ENCODE measurements around the gene LARP1. TPM values are rescaled to one million over a fixed set of nuclear protein-coding genes. Genes with fewer than 3 reads are reported as not detected.
"Not testable (repeated sequence)": the region's sequence is repeated elsewhere in the genome, so short reads cannot be mapped to it uniquely, and the experiment has no call there.

Gene LARP1
- total RNA-seq, 2 experiments from 2014 or later = 341 to 343 TPM

- POLR2A ChIA-PET = interaction anchor here (0.6 kb wide), 1 partner anchor 21 kb away, joined by 3 read pairs; no protein-coding TSS in a partner anchor
- CTCF ChIA-PET = interaction anchor here (1.0 to 1.4 kb wide), 2 partner anchors 9 to 99 kb away, joined by 3 to 4 read pairs; no protein-coding TSS in a partner anchor
These were observed 3.3 kb downstream of the LARP1 start for GRCh38 chr5:154758493-154758892.

DNA sequence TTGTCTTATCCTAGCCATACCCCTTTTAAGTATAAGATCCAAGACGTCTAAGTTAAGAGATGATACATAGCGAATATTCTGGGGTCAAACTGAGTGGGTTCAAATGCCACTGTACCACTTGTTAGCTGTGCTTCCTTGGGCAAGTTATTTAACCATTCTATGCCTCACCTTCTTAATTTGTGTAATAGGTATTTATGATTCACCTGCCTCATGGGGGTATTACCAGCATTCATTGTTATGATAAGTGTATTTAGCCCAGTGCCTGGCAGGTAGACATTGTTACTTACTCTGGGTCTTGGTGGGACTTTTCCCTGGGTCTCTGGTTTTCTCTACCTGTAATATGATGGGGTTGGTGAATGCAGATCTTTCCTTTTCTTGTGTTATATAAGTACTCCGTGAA, 3.8 kb downstream of the LARP1 start:
- ChIA-PET CTCF (interaction anchor here (1.4 kb wide), 1 partner anchor 8 kb away, joined by 4 read pairs; no protein-coding TSS in a partner anchor), POLR2A (no interaction called here)

DNA sequence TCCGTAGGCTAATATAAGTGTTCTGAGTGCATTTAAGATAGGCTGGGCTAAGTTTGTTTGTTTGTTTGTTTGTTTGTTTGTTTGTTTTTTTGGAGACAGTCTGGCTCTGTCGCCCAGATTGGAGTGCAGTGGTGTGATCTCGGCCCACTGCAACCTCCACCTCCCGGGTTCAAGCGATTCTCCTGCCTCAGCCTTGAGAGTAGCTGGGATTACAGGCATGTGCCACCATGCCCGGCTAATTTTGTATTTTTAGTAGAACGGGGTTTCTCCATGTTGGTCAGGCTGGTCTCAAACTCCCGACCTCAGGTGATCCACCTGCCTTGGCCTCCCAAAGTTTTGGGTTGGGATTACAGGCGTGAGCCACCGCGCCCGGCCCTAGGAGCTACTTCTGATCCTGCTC, 4.7 kb downstream of the LARP1 start:
- POLR2A ChIA-PET, CTCF ChIA-PET: not testable (repeated sequence)

DNA sequence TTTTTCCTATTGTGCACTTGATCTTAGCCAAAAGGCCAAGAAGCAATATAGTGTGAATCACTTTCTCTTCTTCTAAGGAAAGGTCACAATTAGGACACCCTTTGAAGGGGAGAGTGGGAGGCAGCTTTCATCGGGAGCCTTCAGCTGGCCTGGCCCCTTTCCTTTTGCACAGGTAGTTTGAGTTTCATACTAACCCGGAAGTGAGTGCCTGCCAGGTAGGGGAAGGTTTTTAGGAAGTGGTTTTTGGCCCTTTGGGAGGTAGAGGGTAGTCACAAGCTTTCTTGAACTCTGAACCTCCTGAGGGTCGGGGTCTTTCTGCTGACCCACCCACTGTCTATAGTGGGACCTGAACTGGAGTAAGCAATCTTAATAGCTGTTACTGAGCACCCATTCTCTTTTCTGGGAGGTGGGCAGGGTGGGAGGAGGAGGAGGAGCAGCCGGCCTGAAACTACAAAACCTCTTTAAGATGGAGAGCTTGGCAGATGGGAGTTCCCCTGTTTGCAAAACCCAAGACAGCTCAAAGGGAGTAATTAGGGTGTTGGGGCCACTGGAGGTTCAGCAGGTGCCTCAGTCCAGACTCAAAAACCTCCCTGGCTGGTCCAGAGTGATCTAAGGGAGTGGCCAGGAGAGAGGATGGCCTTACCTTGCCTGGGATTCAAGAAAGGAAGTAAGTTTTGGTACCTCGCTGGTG, 6.0 kb downstream of the LARP1 start:
- POLR2A ChIA-PET = interaction anchor here (0.7 to 1.0 kb wide), 2 partner anchors 17 to 96 kb away, joined by 3 to 5 read pairs; no protein-coding TSS in a partner anchor
- CTCF ChIA-PET = interaction anchor here (0.5 kb wide), 1 partner anchor 30 kb away, joined by 3 read pairs; no protein-coding TSS in a partner anchor

DNA sequence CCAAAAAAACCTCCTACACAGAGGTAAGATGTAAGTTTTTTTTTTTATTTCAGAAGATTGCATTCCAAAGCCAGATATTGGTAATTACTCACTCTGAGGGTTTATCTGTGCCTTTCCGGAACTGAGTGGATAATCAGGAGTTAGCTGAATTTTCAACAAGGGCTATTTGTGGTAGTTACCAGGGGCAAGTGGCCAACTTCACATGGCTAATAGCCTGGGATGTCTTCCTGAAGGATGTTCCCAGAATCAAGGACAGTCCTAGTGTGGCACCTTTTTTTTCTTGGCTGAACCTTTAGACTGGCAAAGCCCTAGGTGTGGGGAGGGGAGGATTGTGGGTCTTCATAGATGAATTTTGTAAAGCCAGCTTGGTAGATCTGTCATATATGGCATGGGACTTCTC, 7.1 kb downstream of the LARP1 start:
- ChIA-PET CTCF (interaction anchor here (0.8 kb wide), 1 partner anchor 112 kb away, joined by 3 read pairs; no protein-coding TSS in a partner anchor), POLR2A (interaction anchor here (0.7 kb wide), 1 partner anchor 16 kb away, joined by 5 read pairs; no protein-coding TSS in a partner anchor)

GRCh38 chr5:154762700-154763099, 7.5 kb downstream of the LARP1 start:
- ChIA-PET POLR2A (no interaction called here), CTCF (interaction anchor here (0.8 kb wide), 1 partner anchor 112 kb away, joined by 3 read pairs; no protein-coding TSS in a partner anchor)

- ChIA-PET CTCF (interaction anchor here (0.7 kb wide), 1 partner anchor 53 kb away, joined by 3 read pairs; no protein-coding TSS in a partner anchor), POLR2A (no interaction called here)
These were observed 9.8 kb downstream of the LARP1 start for GRCh38 chr5:154764967-154765366.

DNA sequence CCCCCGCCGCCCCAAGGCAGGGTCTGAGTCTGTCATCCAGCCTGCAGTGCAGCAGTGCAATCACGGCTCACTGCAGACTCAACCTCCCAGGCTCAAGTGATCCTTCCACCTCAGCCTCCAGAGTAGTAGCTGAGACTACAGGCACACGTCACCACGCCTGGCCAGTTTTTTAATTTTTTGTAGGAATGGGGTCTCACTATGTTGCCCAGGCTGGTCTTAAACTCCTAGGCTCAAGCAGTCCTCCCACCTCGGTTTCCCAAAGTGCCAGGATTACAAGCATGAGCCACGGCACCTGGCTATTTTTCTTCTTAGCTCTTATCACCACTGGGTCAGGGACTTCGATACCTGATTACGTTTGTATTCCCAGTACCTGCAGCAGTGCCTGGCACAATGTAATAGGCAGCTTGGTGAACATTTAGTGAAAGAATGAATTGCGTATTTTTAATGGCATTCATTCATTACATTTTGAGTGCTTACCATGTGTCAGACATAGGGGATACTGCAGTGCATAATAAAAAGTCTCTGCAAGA, 10.3 kb downstream of the LARP1 start:
- ChIA-PET CTCF (no interaction called here), POLR2A (no interaction called here)

GRCh38 chr5:154766558-154767281, 11.5 kb downstream of the LARP1 start:
- ChIA-PET POLR2A (no interaction called here), CTCF (interaction anchor here (0.9 kb wide), 1 partner anchor 8 kb away, joined by 4 read pairs; no protein-coding TSS in a partner anchor)

GRCh38 chr5:154767576-154767975, 12.4 kb downstream of the LARP1 start:
- ChIA-PET CTCF (interaction anchor here (0.9 kb wide), 1 partner anchor 9 kb away, joined by 4 read pairs; no protein-coding TSS in a partner anchor), POLR2A (no interaction called here)

DNA sequence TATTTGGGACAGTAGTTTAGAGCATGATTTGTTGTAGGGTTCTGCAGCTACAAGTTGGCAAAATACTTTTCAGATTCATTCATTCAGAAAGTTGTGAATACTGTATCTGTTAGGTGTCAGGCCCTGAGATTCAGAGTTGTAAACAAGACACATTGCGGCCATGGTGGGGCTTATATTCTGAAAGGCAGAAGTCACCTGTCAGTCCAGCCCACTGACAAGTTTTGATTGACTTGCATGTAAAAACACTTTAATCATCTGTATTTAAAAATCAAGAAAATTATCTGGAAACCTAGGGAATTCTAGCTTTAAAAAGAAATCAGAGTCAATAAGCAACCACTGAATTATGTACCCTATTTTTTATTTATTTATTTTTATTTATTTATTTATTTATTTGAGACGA, 13.0 kb downstream of the LARP1 start:
- ChIA-PET CTCF (no interaction called here), POLR2A (no interaction called here)

DNA sequence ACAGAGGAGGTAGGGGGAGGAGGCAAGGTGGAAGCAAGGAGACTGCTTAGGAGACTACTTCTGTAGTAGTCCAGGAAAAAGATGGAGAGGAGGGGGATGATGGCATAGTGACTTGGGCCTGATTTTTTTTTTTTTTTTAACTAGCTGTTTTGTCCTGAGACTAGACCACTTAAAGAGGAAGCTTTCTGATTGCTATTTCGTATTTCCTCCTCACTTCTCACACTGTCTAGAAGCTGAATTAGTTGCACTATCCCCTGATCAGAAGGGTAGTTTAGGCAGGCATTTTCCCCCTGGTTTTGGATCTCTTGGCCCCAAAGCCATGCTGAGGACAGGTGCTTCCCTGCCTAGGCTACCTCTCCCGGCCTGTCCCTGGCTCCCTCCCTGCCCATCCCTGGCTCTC, 14.9 kb downstream of the LARP1 start:
- ChIA-PET POLR2A (no interaction called here), CTCF (interaction anchor here (1.0 to 1.2 kb wide), 2 partner anchors 13 to 120 kb away, joined by 3 read pairs; no protein-coding TSS in a partner anchor)

- ChIA-PET POLR2A (no interaction called here), CTCF (no interaction called here)
These were observed 16.3 kb downstream of the LARP1 start for GRCh38 chr5:154771383-154771901.

DNA sequence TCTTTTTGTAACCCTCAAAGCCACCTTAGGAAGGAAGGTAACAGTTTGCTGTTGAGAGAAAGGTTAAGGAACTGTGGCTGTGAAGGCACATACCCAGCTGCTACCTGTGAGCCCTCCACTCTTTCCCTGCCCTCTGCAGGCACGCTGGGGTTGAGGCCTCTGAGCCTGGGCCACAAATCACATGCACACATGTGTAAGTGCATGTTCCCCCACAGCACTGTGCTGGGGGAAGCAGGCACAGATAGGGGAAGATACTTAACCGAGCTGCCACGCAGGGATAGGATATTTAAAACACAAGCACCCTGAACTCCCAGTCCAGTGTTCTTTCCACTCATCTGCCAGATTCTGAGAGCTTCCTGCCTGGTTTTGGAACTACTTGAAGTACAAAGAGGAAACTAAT, 18.1 kb downstream of the LARP1 start:
- POLR2A ChIA-PET = no interaction called here
- CTCF ChIA-PET = no interaction called here

- CTCF ChIA-PET = no interaction called here
- POLR2A ChIA-PET = no interaction called here
These were observed 21.0 kb downstream of the LARP1 start for GRCh38 chr5:154776167-154776566.

- CTCF ChIA-PET = no interaction called here
- POLR2A ChIA-PET = interaction anchor here (0.9 kb wide), 1 partner anchor 17 kb away, joined by 5 read pairs; no protein-coding TSS in a partner anchor
These were observed 23.4 kb downstream of the LARP1 start for GRCh38 chr5:154778534-154778933.

DNA sequence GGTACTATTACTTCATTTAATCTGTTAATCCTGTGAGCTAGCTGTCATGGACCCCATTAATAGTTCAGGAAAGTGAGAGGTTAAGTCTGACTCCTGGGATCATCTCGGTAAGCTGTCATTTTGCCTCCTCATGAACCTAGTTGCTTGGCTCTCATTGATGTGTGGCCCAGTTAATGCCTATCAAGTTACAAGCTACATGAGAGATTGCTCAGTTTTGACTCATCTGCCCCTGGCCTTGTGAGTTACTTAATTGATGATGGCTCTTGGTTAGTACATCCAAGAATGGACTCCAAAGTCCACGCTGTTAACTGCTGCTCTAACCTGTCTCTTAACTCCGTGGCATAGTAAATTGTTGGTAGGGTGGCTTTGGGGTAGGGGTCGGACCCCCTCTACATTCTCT, 23.9 kb downstream of the LARP1 start:
- CTCF ChIA-PET = no interaction called here
- POLR2A ChIA-PET = no interaction called here

DNA sequence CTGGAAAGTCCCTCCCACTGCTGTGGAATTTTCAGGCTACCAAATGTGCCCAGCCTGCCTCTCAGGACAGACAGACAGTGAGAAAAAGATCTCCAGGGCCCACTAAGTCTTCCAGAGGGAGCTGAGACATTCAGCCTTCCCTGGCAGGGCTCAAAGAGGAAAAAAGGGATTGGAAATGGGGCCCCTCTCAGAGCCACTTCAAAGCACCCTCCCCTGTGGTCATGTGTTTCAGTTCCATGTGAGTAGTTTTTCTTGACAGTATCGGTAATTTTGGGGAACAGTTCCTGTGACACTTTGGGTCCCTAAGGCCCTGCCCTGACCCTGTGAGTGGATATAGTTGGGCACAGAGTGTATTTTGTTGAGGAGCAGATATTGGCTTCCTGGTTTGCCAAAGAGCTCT, 25.0 kb downstream of the LARP1 start:
- CTCF ChIA-PET = no interaction called here
- POLR2A ChIA-PET = no interaction called here

DNA sequence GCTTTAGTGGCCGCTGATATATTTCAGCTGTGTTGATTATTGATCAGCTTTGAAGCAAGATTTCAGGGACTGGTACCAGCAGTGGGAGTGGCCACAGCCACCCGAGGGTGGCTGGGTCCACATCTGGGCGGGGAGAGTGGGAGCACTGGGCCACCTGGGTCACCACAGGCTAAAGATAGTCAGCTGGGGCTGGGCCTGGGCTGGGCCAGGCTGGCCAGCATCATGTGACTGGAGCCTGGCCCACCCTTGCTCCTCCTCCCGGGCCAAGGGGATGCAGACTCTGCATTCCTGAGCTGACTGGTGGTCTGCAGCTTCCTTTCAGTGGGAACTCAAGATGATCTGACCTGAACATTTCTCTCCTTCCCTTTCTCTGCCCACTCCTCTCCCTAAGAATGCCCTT, 27.1 kb downstream of the LARP1 start:
- ChIA-PET POLR2A (no interaction called here), CTCF (no interaction called here)

Measured in activated CD8-positive, alpha-beta memory T cell treated with anti-CD3 and anti-CD28 coated beads for 36 hours (primary cell).